MM.1S (cell line): Measurements from ENCODE around the gene ATRX.
"Not testable (repeated sequence)": the region's sequence is repeated elsewhere in the genome, so short reads cannot be mapped to it uniquely, and the experiment has no call there.

Source experiments
- DNase-seq: peaks from one replicate; pipeline ENCODE4 v3.0.0-alpha.2; 2015
- H2AFZ ChIP-seq: fragments of 300-600 bp; sonication (generic); 2 replicates; pipeline ENCODE4 v1.6.0; 2016; ENCODE audit warnings: antibody characterized with exemption, low read length
- H3F3A ChIP-seq: fragments of 300-600 bp; sonication (generic); 2 replicates; pipeline ENCODE4 v1.6.1; 2016; ENCODE audit warnings: mild to moderate bottlenecking, antibody characterized with exemption, low read length, moderate library complexity, mixed read lengths; ENCODE audit not compliant: insufficient read depth
- H3K27ac ChIP-seq: fragments of 300-600 bp; sonication (generic); 2 replicates; pipeline ENCODE4 v1.5.1; 2016; ENCODE audit warnings: mild to moderate bottlenecking, low read length
- H3K27me3 ChIP-seq: fragments of 300-600 bp; sonication (generic); replicated peaks from 2 replicates; pipeline ENCODE4 v1.6.0; 2016; ENCODE audit warnings: low read length; ENCODE audit not compliant: insufficient read depth
- H3K36me3 ChIP-seq: fragments of 300-600 bp; sonication (generic); replicated peaks from 2 replicates; pipeline ENCODE4 v1.6.1; 2016; ENCODE audit warnings: mild to moderate bottlenecking, low read length, mixed read lengths; ENCODE audit not compliant: insufficient read depth
- H3K4me1 ChIP-seq: fragments of 300-600 bp; sonication (generic); 2 replicates; pipeline ENCODE4 v1.6.1; 2016; ENCODE audit warnings: low read length, mixed read lengths
- H3K4me2 ChIP-seq: fragments of 300-600 bp; sonication (generic); 2 replicates; pipeline ENCODE4 v1.6.0; 2016; ENCODE audit warnings: low read depth, low read length
- H3K4me3 ChIP-seq: fragments of 300-600 bp; sonication (generic); 2 replicates; pipeline ENCODE4 v1.5.1; 2016; ENCODE audit warnings: low read length, mixed read lengths
- H3K79me2 ChIP-seq: fragments of 300-600 bp; sonication (generic); 2 replicates; pipeline ENCODE4 v1.6.1; 2016; ENCODE audit warnings: mixed run types, low read length, mixed read lengths
- H3K9ac ChIP-seq: fragments of 300-600 bp; sonication (generic); 2 replicates; pipeline ENCODE4 v1.6.1; 2016; ENCODE audit warnings: low read length, mixed read lengths
- H3K9me2 ChIP-seq: fragments of 300-600 bp; sonication (generic); replicated peaks from 2 replicates; pipeline ENCODE4 v1.6.1; 2016; ENCODE audit warnings: mild to moderate bottlenecking, low read length, mixed read lengths; ENCODE audit not compliant: insufficient read depth
- H3K9me3 ChIP-seq: fragments of 300-600 bp; sonication (generic); replicated peaks from 2 replicates; pipeline ENCODE4 v1.6.1; 2016; ENCODE audit warnings: mild to moderate bottlenecking, low read length, mixed read lengths; ENCODE audit not compliant: insufficient read depth
- H4K20me1 ChIP-seq: fragments of 300-600 bp; sonication (generic); 2 replicates; pipeline ENCODE4 v1.6.1; 2016; ENCODE audit warnings: mild to moderate bottlenecking, low read length, moderate library complexity, mixed read lengths; ENCODE audit not compliant: insufficient read depth
- EZH2 ChIP-seq: fragments of 300-600 bp; sonication (generic); optimal IDR thresholded peaks from 2 replicates; pipeline ENCODE3; 2017; ENCODE audit warnings: low read depth, mild to moderate bottlenecking, antibody characterized with exemption, low read length, mixed read lengths
- EZH2phosphoT487 ChIP-seq: fragments of 300-600 bp; sonication (generic); IDR thresholded peaks from 2 replicates; pipeline ENCODE4 v1.6.1; 2018; ENCODE audit warnings: antibody characterized with exemption, low read length
- TF ChIP-seq, protein P1 (sequence below): fragments of 300-600 bp; sonication (generic); IDR thresholded peaks from 2 replicates; pipeline ENCODE4 v1.5.1; 2016; ENCODE audit warnings: antibody characterized with exemption, low read length, mixed read lengths

ATRX gene

DNA sequence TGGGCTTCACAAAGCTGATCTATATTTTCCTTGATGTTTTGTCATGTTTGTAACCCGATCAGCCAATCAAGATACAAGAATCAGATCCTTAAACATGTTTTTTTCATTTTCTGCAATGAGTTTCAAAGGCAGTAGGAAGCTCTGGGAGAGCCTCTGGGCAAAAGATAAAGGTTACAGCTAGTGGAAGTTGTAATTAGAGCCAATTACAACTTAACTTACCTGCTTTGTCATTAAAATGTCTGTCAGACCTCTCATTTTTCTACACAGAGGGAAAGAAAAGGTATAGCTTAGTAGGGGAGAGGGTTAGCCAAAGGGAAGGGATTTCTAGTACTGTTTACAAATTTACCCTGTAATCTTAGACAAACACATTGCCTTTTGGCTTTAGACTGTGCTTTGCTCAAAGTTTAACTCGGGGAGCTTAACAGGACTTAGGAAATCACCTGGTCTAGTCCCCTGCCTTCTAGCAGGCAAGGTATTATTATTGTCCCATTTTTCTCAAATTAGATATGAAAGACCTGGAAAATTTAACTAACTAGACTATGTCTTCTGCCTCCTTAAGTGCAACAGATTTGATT lies 283.0 kb downstream of the ATRX start:
- Histone ChIP-seq H3K9ac (no peak overlapping the region), H3F3A (no peaks in the 10 kb centered on the region), H3K4me2 (no peak overlapping the region), H3K9me3 (no peaks in the 10 kb centered on the region), H3K27me3 (no peaks in the 10 kb centered on the region), H3K79me2 (no peaks in the 10 kb centered on the region), H3K27ac (no peak overlapping the region), H2AFZ (no peak overlapping the region), H3K9me2 (no peaks in the 10 kb centered on the region), H4K20me1 (no peaks in the 10 kb centered on the region), H3K4me3 (no peak overlapping the region), H3K36me3 (no peaks in the 10 kb centered on the region), H3K4me1 (no peaks in the 10 kb centered on the region)
- TF ChIP-seq EZH2phosphoT487 = no peak
- TF ChIP-seq, protein P1, sequence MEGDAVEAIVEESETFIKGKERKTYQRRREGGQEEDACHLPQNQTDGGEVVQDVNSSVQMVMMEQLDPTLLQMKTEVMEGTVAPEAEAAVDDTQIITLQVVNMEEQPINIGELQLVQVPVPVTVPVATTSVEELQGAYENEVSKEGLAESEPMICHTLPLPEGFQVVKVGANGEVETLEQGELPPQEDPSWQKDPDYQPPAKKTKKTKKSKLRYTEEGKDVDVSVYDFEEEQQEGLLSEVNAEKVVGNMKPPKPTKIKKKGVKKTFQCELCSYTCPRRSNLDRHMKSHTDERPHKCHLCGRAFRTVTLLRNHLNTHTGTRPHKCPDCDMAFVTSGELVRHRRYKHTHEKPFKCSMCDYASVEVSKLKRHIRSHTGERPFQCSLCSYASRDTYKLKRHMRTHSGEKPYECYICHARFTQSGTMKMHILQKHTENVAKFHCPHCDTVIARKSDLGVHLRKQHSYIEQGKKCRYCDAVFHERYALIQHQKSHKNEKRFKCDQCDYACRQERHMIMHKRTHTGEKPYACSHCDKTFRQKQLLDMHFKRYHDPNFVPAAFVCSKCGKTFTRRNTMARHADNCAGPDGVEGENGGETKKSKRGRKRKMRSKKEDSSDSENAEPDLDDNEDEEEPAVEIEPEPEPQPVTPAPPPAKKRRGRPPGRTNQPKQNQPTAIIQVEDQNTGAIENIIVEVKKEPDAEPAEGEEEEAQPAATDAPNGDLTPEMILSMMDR = no peak
- TF ChIP-seq EZH2 = no peak
- DNase-seq = no peak

DNA sequence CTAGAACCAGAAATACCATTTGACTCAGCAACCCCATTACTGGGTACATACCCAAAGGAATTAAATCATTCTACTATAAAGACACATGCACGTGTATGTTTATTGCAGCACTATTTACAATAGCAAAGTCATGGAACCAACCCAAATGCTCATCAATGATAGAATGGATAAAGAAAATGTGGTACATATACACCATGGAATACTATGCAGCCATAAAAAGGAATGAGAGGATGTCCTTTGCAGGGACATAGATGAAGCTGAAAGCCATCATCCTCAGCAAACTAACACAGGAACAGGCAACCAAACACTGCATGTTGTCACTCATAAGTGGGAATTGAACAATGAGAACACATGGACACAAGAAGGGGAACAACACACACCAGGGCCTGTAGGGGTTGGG lies 285.9 kb downstream of the ATRX start:
- H4K20me1 ChIP-seq, H3K4me1 ChIP-seq, DNase-seq, H3K79me2 ChIP-seq, H3K9ac ChIP-seq, H3K27me3 ChIP-seq, H2AFZ ChIP-seq, H3K9me2 ChIP-seq, H3K4me2 ChIP-seq, H3K4me3 ChIP-seq, H3K27ac ChIP-seq, H3K9me3 ChIP-seq, H3F3A ChIP-seq, H3K36me3 ChIP-seq: not testable (repeated sequence)

DNA sequence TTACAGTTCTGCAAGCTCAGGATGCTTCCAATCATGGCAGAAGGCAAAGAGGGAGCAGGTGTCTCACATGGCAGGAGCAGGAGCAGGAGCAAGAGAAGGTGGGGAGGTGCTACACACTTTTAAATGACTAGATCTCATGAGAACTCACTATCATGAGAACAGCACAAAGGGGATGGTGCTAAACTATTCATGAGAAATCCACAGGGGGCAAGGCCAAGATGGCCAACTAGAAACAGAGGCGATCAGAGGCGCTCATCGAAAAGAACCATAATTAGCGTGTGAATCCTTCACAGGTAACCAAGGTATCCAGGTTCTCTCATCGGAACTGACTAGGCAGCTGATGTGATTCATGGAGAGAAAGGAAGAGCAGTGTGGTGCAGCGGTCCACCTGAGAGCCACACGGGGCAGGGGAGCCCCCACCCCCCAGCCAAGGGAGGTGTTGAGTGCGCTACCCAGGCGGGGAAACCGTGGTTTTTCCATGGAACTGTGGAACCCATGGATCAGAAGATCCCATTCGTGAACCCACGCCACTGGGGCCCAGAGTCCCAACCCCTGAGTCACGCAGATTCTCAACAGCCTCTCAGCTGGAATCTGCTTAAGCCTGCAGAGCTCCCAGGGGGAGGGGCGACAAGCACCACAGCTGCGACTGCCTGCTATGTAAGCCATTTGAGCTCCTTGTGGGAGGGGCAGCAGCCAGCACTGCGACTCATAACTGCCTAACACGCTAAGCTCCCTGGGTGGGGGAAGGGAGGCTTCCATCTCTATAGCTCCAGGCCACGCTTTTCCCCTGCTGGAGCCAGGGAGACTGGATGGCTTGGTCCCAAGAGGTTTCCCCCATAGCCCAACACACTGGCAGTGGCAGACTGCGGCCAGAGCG lies 292.1 kb downstream of the ATRX start:
- Histone ChIP-seq H4K20me1 (no peaks in the 10 kb centered on the region), H3K79me2 (no peaks in the 10 kb centered on the region), H3K36me3 (no peaks in the 10 kb centered on the region), H3F3A (no peaks in the 10 kb centered on the region), H3K9me3 (no peaks in the 10 kb centered on the region), H3K27ac (no peak overlapping the region), H3K27me3 (no peaks in the 10 kb centered on the region), H3K4me2 (no peak overlapping the region), H2AFZ (no peak overlapping the region), H3K9ac (no peak overlapping the region), H3K4me3 (no peak overlapping the region), H3K4me1 (no peaks in the 10 kb centered on the region), H3K9me2 (no peaks in the 10 kb centered on the region)
- no peak for DNase-seq
- TF ChIP-seq, protein P1 = no peak
- TF ChIP-seq EZH2 (no peak), EZH2phosphoT487 (no peak)

DNA sequence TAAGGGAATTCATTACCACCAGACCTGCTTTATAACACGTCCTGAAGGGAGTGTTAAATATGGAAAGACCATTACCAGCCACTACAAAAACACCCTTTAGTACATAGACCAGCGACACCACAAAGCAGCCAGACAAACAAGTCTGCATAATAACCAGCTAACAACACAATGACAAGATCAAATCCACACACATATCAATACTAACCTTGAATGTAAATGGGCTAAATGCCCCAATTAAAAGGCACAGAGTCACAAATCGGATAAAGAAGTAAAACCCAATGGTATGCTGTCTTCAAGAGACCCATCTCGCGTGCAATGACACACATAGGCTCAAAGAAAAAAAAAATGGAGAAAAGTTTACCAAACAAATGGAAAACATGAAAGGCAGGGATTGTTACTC lies 302.0 kb downstream of the ATRX start:
- no peak overlapping the region for H3K27ac ChIP-seq
- no peak overlapping the region for H3K4me3 ChIP-seq
- no peaks in the 10 kb centered on the region for H3F3A ChIP-seq
- no peak for TF ChIP-seq EZH2phosphoT487
- TF ChIP-seq, protein P1 = no peak
- no peak for TF ChIP-seq EZH2
- H4K20me1 ChIP-seq = no peaks in the 10 kb centered on the region
- no peak overlapping the region for H3K9ac ChIP-seq
- H3K9me2 ChIP-seq = no peaks in the 10 kb centered on the region
- no peak overlapping the region for H3K4me2 ChIP-seq
- no peaks in the 10 kb centered on the region for H3K79me2 ChIP-seq
- DNase-seq = no peak
- no peaks in the 10 kb centered on the region for H3K36me3 ChIP-seq
- no peaks in the 10 kb centered on the region for H3K9me3 ChIP-seq
- H2AFZ ChIP-seq = no peak overlapping the region
- no peaks in the 10 kb centered on the region for H3K27me3 ChIP-seq
- H3K4me1 ChIP-seq = no peaks in the 10 kb centered on the region
